Measurements from ENCODE around the gene HOXA10.

DNA sequence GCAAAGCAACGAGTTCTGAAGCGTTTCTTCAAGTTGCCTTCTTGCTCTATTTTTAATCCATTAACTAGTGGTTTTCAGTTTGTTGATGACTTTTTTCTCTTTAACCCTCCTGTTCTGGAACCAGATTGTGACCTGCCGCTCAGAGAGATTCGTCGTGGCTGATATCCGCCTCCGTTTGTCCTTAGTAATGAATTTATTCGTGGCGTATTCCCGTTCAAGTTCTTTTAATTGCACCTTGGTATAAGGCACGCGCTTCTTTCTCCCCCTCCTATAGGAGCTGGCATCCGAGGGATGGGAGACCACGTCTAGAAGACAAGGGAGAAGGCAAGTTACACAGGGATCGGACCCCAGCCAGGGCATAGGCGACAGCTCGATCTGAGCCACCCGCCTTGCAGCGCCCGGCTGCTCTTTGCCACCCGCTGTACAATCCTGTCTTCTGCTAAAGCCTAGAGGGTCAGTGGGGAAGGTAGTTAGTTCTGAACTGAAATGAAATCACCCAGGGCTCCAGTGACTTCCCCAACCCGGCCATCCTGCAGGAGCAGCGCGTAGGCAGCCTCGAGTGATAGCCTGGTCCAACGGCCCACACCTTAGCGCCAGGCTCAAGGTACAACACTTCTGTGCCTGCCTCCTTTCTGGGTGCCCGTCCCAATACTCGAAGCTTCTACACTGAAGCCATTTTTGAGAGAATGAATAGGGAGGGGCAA, 24.2 kb upstream of the HOXA10 start:
- TF ChIP-seq CTCF (IDR thresholded peaks at IDR 0.05), result no peak
- no peak for TF ChIP-seq POLR2A (IDR thresholded peaks at IDR 0.05)
- TF ChIP-seq POLR2AphosphoS5 (IDR thresholded peaks at IDR 0.05), result no peak

Measured in breast epithelium (tissue), 3 donors.